Measurements from ENCODE around the gene SETD7. TPM values are rescaled to one million over a fixed set of nuclear protein-coding genes. Genes with fewer than 3 reads are reported as not detected.

SETD7 gene
- total RNA-seq, 1 experiment from 2014 or later: 58.7 TPM

GRCh38 chr4:139575072-139575471 lies 19.1 kb upstream of the SETD7 start:
- DNase-seq (ENCODE audit: extremely low read depth, low read depth): no peak

GRCh38 chr4:139574641-139575040 lies 18.6 kb upstream of the SETD7 start:
- DNase-seq (ENCODE audit: extremely low read depth, low read depth): no peak

GRCh38 chr4:139568206-139568955 lies 12.4 kb upstream of the SETD7 start:
- DNase-seq (ENCODE audit: extremely low read depth, low read depth): no peak

DNA sequence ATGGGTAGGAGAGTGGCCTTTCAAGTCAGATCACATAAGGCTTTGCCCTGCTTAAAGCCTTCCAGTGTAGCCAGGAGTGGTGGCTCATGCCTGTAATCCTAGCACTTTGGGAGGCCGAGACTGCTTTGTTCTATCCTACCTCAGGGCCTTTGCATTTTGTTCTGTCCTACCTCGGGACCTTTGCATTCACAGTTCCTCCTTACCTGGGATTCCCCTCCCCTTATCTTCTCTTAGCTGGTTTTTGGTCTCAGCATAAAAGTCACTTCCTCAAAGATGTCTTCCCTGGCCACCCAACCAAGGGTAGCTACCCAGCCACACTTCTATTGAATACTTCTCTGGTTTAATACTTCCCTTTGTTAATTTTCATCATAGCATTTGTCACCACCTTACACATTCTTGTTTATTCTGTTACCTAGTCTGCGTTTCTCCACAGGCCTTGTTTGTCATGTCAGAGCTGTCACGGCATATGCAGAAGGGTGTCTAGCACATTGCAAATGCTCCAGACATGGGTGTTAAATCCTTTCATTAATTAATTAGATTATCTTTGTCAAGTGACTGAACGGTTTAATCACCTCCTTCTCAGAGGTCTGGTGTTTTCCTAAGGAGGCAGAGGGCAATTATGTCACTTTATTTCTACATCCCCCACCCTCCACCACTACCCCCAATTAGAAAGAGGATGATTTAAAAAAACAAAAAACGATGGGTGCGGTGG lies 11.3 kb upstream of the SETD7 start:
- DNase-seq (ENCODE audit: extremely low read depth, low read depth): no peak

DNA sequence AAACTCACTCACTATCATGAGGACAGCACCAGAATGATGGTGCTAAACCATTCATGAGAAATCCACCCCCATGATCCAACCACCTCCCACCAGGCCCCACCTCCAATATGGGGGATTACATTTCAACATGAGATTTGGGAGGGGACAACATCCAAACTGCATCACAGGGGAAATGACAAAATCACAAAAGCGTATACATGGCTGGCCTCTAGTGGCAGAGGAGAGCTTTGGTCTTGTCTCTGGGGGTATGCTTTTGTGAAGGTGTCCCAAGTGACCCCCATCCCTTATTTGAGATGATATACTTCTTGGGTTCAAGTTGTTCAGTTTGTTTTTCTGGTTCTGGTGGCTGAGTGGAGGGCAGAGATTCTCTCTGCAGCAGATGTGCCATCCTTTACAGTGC lies 8.5 kb upstream of the SETD7 start:
- no peak for DNase-seq (ENCODE audit: extremely low read depth, low read depth)

DNA sequence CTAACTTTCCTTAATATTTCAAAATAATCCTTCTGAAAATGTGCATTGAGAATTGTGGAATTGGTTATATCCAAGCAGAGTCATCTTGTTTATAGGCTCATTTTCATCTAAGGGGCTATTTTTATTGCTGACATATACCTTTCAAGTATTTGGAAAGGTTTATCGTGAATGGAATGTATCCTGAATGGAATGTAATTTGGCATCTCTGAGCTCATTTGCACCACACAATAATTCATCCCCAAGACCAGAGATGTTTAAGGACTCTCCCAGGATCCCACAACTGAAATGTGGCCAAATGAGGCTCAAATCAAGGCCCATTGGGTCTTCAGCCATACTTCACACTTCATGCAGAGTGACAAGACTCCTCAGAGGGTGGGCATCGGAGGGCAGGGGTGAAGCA lies 7.5 kb upstream of the SETD7 start:
- DNase-seq (ENCODE audit: extremely low read depth, low read depth): no peak

DNA sequence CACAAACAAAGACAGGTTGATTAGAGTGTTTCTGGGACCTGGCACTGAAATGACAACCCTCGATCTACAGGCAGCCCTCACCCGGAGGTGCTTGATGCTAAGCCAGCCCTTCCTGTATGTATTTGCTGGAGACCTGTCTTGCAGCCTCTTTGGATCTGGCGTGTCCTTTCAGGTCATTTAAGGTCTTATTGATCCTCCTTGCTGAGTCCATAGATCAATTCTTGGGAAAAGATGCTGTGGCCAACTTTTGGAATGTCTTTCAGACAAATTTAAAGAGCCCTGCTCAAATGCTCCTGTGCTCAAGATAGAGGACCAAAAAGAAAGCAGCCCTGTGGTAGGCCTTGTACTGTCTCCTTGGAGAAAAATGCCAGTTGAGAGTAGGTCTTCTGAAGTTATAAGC lies 6.8 kb upstream of the SETD7 start:
- no peak for DNase-seq (ENCODE audit: extremely low read depth, low read depth)

DNA sequence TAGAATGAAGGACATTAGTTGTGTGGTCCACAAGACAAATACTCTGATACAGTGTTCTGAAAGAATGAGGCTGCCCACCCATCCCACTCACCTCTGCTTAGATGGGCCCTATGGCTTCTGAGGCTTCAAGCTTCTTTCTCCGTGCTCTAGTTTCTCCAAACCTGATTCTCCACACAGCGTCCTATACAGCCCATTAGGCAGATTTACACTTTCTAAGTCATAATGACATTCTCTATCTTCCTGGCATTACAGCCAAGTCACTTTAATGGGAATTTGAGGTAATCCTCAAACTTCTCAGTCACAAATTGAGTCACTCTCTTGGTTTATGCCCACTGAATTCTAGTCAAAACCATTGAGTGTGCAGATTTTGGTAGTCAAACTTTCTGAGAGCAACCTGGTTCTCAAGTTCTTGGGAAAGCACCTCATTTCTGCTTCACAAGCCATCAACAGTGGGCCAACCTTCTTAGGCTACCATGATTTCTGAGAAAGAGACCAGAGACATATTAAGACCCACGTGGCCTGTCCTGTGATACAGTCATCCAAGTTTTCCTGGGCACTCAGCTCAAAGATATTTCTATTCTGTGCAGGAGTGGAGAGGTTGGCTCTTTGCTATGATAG lies 6.2 kb upstream of the SETD7 start:
- DNase-seq (ENCODE audit: extremely low read depth, low read depth): no peak

- DNase-seq (ENCODE audit: extremely low read depth, low read depth): no peak
Measured at GRCh38 chr4:139560406-139561104, 4.5 kb upstream of the SETD7 start.

DNA sequence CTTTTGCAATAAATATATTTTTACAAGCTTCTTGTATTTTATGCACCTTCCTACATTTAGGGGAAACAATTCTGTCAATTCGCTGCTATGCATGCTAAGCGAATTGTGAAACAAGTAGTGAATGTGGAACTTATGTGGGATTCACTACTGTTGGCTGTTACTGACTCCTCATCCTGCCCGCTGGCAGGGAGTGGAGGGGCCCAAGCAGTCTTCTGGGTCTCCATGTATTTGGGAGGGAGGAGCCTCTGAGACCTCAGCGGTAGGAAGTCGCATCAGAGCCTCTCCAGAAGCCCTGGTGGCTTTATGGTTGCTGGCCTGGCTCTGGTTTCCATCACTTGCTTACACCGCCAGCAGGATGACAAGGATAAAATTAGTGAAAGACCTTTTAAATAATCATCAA lies 3.7 kb upstream of the SETD7 start:
- DNase-seq (ENCODE audit: extremely low read depth, low read depth): no peak

- DNase-seq (ENCODE audit: extremely low read depth, low read depth): no peak
Measured at GRCh38 chr4:139559089-139559479, 3.1 kb upstream of the SETD7 start.

GRCh38 chr4:139558235-139559088 lies 2.4 kb upstream of the SETD7 start:
- no peak for DNase-seq (ENCODE audit: extremely low read depth, low read depth)

DNA sequence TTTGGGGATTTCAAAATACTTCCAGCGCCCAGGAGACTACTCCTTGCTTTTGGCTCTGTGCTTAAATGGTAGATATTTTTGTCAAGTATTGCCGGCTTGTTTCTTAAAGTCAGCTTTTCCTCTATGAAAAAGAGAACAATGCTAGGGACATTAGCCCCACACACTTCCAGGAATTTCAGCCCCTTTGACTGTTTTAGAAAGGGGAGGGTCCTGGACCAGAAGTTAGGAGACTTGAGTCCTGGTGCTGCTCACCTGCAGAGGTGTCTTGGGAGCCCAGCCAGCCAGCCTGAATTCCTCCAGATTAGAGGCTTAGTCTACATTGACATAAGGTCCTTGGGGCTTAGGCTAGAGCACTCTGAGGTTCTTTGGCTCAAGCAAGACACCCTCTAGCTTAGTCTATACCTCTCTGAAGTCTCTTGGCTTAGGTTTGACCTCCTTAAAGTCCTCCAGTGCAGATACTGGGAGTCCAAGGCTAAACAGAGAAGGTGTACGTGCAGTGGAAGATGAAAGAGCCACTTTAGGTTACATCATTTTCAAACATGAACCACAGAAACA lies 1.6 kb upstream of the SETD7 start:
- DNase-seq (ENCODE audit: extremely low read depth, low read depth): no peak

DNA sequence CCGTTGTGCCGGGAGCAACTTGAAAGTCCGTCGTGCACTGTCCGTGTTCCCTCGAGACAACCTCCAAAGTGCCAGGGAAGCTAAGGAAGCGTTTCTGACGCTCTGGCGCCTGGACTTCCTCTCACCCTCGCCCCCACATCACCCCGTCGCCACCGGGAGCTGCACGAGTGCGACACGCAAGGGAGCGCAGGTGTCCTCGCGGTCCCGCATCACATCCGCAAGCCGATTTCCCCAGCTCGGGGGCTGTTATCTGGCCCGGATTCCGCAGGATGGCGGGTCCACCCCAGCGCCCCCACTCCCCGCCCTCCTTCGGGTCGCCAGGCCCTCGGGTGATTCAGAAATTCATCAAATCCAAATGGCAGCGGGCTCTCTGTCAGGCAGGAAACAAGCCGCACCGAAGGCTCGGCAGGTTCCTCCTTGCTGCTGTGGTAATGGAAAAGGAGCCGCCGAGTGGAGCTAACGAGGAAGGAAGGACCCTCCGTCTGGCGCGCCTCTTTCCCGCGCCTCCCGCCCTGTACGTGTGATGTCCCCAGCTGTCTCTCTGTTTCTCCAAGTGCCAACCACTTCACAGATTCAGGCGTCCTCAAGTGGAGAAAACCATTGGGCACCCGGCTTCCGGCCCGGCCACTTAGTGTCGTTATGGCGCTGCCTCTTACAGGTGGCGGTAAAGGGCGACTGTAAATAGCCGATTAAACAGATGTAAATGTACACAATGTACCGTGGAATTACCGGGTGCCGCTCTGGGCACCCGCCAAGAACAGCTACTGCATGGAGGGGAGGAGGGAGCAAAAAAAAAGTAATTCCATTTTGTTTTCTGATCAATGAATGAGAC lies 921 bp upstream of the SETD7 start:
- peak; percentile 18 for DNase-seq (ENCODE audit: extremely low read depth, low read depth)

- peak; percentile 16 for DNase-seq (ENCODE audit: extremely low read depth, low read depth)
Measured at GRCh38 chr4:139555705-139556070, 331 bp downstream of the SETD7 start.

DNA sequence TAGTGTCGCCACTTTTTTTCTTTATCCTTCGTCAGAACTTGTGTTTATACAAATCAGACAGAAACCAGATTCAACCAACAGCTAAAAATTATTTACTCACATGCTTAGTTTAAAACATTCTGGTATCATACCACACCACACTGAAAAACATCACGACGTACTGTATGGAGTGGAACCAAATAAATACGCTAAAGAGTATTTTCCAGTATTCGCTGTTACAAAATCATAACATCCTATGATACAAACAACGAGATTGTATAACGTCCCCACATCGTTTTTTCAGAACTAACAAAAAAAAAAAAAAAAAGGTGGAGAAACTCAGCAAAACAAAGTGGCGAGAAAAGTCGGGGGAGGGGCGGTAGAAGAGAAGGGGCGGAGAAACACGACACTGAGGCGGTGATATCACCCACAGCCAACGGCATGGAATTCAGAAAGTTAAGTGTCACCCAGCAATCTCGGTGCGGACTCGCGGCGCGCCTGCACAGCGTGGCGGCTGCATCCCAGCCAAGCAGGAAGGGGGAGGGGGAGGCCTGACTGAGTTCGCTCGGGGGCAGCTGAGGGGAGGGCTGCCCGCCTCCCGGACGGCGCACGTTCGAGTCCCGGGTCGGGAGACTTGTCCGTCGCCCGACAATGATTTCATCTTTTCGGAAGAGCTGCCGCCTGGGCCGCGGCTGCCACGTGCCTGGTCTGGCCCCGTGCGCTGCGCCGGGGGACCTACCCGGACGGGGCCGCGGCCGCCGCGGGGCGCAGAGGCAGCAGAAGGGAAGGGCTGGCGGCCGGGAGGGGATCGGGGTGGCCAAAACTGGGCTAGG lies 920 bp downstream of the SETD7 start:
- DNase-seq (ENCODE audit: extremely low read depth, low read depth): peak; percentile 84

DNA sequence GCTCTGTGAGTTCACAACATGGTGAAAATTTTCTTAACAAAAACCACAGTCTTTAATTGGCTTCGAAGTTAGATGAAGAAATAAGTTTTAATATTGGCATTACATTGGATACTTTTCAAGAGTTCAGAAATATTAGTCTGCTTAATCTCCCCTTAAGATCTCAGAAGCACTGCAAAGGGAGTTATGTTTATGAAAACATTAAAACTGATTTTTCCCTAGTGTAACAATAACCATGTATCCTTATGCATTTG lies 1.5 kb downstream of the SETD7 start:
- DNase-seq (ENCODE audit: extremely low read depth, low read depth): no peak

DNA sequence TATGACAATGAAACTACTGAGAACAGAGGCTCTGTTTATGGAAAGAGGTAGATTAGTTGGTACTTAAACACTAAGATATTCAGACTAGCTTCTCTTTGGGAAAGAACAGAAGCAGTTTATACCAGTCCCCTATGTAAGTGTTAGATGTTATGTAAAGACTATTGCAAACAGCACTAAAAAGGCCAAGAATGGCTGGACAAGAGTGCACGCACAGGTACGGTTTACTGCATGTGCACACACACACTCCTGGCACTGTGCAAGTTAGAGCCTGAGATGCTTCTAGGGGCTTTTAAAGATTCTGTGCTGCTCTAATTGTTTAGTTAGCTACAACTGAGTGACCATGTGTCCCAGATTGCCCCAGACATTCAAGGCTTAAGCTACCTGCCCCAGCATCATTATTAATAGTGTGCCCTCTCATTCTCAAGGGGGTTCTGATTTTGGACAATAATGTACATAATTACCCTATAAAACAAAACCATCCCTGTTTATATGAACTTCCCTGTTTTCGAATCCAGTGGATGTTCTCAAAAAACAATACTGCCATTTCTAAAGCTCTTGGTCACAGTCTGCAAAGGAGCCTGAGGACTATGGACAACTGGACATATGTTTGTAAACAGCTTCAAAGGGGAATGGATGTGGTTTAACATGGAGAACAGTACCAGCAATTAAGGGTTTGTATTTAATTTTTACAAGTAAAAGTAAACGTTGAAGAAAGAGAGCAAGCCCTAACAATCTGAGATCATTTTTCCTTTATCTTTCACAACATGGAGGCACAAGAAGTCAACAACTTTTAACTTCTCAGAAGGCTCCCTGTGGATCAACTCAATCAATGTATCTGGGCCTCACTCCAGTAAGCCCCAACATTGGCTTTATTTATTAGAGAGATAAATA lies 2.0 kb downstream of the SETD7 start:
- DNase-seq (ENCODE audit: extremely low read depth, low read depth): no peak

Data from NCI-H460 (cell line).